ENCODE measurements around the gene IFI27L1.
A peak's percentile ranks its signal among the peaks of the same experiment; 100 is the strongest.

The IFI27L1 gene

DNA sequence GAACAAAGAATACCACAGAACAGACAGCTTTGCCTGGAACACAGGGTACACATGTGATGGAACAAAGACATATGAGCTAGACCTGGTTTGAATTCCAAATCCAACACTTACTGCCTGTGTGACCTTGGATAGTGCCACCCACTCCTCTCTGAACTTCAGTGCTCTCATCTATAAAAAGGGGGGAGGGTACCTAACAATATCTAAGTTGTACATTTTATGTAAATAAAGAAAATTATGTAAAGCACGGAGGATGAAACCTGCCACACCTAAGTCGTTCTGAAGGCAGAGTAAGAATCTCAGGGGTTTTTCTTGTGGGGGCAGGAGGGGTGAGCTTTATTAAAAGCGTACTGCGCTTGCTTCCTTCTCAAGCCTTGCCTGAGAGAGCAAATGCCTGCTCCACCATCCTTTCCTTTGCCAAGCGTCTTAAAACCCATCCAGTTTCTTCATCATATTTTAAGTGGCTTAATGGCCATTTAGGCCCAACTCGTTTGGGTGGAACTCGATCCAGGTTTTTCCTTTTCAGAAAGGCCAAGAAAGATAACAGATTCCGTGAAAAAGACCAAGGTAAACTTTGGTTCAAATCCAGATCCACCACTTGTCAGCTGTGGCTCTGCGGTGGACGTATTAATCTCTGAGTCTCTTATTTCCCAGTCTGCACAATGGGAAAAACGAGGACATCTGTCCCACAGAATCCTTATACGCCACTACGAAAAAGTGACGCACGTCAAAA lies 1.1 kb upstream of the IFI27L1 start:
- DNase-seq (ENCODE audit: low spot score), result no peak

DNA sequence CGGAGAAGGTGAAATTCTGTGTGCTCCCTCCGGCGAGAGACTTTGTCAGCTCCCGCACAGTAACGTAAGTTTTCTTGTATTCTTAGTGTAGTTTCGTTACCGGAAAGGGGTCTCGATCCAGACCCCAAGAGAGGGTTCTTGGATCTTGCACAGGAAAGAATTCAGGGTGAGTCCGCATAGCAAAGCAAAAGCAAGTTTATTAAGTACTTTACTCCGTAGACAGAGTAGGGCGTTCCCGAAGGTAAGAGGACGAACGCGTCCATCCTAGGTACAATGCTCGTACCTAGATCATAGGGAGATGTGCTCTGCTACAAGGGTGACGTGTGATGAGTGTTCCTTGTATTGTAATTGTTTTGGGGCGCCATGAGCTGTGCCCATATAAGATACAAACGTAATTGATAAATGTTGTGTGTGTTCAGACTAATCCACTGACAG lies 293 bp downstream of the IFI27L1 start:
- DNase-seq (ENCODE audit: low spot score), result no peak

DNA sequence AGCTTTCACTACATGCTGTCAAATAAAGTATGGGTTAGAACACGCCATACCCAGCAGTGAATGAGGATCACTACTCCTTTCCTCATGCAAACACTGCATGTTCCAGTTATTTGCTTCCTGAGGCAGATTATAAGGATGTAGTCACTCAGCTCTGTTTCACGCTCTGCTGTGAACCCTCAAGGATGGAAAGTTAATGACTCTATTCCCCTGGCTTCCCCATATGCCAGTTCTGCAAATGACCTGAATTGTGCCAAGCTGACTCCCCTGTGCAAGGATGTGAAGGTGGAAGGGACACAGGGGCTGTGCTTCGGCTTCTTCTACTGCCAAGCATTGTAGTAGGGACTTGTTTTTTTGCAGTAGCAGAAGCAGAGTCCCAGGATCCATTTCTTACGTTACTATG lies 6.8 kb downstream of the IFI27L1 start:
- DNase-seq (ENCODE audit: low spot score), result no peak

DNA sequence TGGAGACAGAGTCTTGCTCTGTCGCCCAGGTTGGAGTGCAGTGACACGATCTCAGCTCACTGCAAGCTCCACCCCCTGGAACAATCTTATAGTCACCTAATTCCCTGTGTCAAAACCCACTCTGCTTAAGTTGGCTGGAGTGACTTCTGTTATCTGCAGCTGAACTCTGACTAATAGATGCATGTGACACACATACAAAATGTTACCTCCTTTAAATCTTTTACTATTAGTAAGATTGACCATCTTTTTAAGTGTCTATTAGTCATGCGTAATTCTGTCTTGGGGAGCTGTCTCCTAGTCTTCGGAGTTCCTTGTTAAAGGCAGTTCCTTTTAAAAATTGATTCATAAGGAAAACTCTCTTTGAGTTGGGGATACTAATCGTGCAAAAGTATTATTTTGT lies 7.4 kb downstream of the IFI27L1 start:
- no peak for DNase-seq (ENCODE audit: low spot score)

DNA sequence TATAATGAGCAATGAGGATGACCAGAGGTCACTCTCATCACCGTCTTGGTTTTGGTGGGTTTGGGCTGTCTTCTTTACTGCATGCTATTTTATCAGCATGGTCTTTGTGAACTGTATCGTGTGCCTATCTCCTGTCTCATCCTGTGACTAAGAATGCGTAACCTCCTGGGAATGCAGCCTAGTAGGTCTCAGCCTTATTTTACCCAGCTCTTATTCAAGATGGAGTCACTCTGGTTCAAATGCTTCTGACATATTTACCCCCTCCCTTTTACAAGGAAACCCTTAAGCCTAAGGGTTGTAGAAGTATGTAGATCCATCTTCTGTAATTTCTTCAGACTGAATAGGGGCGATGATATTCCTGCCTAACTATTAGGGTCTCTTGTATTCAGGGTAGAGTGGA lies 8.4 kb downstream of the IFI27L1 start:
- no peak for DNase-seq (ENCODE audit: low spot score)

DNA sequence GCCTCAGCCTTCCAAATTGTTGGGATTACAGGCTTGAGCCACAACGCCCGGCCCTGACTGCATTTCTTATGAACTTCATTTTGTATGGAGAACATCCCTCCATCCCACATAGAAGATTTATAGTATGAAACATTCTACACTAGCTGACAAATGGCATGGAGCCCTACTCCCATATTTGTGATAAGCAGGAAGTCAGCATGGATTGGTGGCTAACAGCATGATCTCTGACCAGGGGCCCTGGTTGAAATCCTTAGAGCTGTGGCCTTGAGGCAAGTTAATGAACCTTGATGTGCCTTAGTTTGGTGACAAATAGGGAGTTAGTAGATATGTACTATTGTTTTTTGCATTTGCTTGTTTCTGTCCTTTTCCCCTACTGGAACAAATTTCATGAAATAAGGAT lies 12.3 kb downstream of the IFI27L1 start:
- DNase-seq (ENCODE audit: low spot score), result no peak

DNA sequence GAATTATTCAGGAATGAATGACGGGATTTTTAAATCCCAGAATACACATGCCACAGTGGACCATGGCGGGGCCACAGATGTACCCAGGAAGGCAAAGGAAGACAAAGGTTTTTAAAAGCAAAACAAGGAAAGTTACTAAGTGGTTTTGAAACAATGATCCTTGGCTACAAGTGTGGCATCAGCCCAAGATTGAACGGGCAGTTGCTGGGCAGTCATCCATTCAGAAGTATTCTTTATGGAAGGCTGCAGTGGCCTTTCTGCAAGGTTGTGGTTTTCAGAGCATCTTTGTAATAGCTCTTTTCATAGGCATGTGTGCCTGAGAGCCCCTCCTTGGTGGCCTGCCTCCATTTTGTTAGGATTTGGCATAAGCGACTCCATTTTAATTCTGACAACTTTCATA lies 16.0 kb downstream of the IFI27L1 start:
- DNase-seq (ENCODE audit: low spot score), result no peak

DNA sequence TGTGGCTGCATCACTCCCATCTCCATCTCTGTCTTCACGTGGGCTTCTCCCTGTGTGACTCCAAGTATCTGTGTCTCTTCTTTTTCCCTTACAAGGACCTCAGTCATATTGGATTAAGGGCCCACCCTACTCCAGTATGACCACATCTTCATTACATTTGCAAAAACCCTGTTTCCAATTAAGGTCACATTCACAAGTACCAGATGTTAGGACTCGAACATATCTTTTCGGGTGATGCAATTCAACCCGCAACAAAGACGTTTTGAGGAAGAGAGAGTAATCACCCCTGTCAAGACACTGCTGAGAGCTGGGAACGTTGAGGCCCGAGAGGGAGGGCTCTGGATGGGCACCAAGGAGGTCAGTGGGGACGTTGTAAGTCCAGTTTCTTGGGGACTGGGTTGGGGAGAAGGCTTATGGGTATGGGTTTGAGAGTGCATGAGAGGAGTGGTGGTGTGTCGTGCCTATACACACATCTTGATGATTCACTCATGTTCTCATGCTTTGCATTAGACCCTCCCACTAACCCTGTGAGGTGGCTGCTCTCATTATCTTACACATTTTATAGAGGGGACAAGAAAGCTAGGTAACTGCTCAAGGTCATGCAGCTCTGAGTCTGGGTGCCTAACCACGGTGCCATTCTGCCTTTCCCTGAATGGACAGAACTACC lies 17.3 kb downstream of the IFI27L1 start:
- DNase-seq (ENCODE audit: low spot score), result no peak

DNA sequence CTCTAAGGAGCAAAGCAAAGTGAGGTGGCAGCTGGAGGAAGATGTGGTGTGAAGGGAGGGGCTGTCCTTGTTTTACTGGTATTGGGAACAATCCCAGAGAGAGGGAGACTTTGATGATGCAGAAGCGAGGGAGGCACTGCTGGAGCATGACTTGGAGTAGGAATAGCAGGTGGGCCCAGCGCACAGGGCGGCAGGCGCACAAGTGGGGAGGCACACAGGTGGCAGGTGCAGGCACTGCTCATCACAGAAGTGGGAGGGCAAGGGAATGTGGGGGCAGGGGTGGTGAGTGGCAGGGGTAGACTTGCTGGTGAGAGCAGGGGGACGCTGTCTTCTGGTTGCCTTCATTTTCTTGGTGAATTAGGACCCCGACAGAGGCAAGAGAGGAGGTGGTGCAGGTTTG lies 17.9 kb downstream of the IFI27L1 start:
- DNase-seq (ENCODE audit: low spot score), result no peak

DNA sequence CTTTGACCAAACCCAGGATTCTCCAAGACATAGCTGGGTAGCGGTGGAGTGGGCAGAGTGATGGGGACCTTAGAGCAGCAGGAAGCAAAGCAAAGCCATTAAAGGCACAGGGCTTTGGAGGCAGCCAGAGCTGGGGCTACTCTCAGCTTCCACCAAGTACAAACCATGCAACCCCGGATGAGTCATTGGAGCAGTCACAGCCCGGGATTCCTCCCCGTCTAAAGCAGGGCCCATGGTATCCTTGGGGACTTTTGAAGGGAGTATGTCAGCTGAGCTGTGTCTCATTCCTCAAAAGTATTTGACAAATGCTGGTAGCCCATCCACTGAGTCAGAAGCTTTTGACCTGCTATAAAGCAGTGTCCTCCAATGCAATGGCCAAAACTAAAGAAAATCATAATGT lies 19.7 kb downstream of the IFI27L1 start:
- no peak for DNase-seq (ENCODE audit: low spot score)

DNA sequence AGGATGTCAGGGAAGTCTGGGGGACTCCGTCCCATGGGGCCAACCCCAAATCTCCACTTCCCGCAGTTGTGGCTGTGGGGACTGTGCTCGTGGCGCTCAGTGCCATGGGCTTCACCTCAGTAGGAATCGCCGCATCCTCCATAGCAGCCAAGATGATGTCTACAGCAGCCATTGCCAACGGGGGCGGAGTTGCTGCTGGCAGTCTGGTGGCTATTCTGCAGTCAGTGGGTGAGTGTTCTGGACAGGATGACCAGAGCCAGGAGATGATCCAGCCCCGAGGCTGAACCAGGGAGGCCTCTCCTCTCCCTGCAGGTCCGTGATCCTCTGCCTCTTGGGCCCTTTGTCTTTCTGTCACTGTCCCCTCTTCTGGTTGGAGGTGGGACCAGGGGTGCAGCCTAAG lies 20.6 kb downstream of the IFI27L1 start:
- peak; percentile 59 for DNase-seq (ENCODE audit: low spot score)

DNA sequence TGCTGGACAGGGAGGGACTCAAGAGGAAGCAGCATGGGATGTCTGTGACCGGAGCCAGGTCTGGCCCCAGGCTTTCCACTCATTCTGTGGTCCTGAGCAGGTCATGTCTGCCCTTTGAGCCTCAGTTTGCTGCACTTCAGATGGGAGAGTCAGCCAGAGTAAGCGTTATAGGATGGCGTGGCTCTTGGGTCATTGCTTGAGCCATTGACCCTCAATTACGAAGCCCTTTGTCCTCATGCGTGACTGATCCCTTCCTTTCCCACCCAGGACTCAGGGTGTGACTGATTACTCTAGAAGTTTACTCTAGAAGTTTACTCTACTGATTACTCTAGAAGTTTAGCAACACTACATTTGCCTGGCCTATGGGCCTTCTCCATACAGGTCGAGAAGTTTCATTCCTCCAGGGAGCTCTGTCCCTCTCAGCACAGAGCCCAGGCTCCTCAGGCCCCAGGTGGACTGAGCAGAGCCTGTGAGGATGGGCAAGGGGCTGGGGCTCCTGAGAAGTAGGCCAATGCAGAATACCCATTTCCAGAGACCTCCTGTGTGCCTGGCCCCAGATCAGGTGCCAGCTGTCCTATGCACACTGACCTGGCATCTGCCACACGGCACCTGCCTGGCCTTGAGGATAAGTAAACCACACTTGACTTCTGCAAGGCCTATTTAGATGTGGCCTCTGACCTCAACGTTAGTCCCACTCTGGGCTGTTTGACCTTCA lies 21.8 kb downstream of the IFI27L1 start:
- peak; percentile 42 for DNase-seq (ENCODE audit: low spot score)

DNA sequence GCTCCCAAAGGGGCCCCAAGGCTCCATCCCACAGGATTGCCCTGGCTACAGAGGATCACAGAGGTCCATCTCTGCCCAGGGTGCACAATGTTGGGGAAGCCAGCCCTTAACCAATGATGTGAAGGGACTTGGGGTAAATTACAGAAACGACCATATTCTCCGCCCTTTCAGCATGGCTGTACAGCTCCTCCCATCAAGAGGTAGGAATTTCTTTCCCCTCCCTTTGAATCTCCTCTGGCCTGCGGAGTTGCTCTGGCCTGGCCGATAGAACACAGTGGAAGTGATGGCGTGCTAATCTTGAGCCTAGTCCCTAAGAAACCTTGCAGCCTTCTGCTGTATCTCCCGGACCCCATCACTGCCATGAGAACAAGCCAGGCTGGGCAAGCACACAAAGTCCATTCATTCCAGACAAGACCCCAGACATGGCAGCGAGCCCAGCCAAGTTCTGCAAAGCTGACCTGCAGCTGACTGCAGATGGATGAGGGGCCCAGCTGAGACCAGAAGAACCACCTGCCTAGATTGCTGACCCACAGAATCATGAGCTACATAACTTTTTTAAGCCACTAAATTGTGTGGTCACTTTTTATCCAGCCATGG lies 22.5 kb downstream of the IFI27L1 start:
- DNase-seq (ENCODE audit: low spot score), result peak; percentile 52

DNA sequence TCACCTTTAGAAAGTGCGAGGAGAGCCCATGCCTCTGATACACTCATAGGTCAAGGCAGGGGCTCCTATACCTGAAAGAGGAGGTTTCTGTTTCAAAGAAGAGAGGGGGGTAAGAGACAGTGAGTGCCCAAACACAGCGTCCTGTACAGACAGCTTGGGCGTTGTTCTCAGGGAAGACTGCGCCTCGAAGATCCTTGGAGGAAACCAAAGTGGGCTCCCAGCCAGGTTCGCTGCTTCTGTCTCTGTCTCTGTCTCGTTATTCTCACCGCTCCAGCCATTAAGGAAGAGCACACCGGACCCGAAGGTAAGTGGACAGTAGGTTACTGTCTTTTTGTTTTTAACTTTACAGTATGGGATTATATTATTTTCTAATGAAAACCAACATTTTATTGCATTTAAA lies 23.6 kb downstream of the IFI27L1 start:
- peak; percentile 17 for DNase-seq (ENCODE audit: low spot score)

DNA sequence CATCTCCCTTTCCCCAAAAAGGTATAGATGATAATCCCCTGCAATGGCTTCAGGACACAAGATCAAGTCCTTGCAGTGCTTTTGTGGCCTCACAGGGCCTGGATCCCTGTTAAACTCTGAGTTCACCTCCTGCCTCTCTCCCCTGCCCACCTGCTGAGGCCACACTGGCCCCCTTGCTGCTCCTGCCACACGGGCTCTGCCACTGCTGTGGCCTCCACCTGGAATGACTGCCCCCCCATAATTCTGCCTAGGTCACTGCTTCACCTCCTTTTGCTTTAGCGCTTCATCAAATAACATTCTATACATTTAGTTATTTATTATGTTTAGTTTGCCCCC lies 28.8 kb downstream of the IFI27L1 start:
- peak; percentile 14 for DNase-seq (ENCODE audit: low spot score)

DNA sequence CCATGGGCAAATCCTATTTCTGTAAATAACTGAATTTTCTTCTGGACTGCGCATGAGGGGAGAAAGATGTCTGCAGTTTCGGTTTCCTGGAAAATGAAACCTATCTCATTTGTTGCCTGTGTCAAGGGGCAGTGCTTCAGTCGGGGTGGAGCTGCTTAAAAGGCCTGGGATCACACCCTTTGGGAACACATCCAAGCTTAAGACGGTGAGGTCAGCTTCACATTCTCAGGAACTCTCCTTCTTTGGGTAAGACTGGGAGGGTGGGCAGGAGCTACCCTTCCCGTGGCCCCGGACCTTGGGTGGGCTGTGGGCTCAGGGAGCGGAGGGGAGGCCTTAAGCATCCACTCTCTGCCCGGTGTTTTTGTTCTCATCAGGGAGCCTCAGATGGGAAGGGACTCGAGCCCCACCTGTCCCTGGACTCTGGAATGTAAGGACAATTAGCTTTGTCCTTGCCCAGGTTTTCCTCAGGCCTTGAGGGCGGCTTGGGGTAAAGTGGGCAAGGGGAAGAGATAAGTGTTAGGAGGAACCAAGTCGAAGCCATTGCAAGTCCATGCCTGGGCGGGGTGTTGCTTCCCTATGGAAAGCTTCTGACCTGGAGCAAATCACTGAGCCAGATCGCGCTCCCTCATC lies 29.6 kb downstream of the IFI27L1 start, which contains the start of gene IFI27:
Gene IFI27 (plus strand): TSS at position 185 of the 630 bp plus-strand sequence.
- DNase-seq (ENCODE audit: low spot score), result peak; percentile 46

DNA sequence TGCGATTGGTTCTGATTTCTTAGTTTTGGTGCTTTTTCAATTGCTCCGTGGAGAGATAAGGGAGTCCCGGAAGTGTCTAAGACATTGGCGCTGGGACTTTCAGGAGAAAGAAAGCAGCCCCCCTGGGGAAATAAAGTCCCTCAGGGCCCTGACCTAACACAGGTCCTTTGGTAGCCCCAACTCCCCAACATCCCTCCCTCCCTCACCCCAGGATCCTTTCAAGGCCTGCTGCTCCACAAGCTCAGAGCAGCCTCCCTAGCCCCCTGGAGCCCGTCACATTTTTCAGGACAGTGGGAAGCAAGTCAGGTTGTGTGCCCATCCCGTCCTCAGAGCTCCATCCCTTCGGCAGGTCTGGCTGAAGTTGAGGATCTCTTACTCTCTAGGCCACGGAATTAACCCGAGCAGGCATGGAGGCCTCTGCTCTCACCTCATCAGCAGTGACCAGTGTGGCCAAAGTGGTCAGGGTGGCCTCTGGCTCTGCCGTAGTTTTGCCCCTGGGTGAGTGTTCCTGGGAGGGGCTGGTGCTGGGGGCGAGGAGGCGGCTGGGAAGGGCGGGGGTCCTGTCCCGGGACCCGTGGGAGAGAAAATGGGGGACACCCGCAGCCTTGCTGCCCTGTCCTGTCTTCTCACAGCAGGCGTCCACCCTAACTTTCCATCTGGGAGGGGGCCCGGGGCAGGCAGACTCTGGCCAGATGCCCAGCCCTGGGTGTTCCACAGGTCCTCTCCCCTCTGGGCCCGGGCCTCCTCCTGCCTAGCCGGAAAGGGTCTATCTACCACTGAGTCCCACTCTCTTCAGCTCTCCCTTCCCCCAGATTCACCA lies 30.4 kb downstream of the IFI27L1 start:
- peak; percentile 57 for DNase-seq (ENCODE audit: low spot score)

DNA sequence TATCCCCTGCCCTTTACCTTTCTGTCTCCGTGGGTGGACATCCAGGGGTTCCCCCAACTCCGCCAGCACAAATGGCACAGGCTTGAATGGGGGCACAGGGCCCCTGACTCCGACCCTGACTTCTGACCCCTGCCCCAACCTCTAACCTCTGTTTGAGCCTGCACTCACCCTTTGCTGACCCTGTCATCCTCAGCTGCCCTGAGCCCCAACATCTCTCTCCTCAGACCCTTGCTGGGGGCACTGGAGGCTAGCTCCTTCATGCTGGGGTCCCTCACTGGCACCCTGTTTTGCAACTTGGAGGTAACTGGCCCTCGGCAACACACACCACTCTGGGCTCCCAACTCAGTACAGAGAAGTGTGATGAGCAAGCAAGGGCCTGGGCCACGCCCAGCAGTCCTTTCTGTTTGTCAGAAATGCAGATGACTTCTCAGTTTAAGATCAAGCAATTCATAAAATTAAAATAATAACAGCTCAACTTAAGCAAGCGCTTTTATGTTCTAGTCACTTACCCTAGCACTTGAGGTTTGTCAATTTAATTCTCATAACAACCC lies 31.5 kb downstream of the IFI27L1 start:
- peak; percentile 26 for DNase-seq (ENCODE audit: low spot score)

DNA sequence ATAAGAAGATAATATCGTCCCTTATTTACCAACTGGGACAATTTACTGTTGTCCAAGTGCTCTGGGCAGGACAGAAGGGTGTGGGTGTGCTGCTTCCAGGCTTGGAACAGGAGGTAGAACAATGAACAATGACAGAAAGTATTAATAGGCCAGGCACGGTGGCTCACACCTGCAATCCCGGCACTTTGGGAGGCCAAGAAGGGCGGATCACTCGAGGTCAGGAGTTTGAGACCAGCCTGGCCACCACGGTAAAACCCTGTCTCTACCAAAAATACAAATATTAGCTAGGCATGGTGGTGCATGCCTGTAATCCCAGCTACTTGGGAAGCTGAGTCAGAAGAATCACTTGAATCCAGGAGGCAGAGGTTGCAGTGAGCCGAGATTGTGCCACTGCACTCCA lies 32.0 kb downstream of the IFI27L1 start:
- DNase-seq (ENCODE audit: low spot score), result peak; percentile 23

DNA sequence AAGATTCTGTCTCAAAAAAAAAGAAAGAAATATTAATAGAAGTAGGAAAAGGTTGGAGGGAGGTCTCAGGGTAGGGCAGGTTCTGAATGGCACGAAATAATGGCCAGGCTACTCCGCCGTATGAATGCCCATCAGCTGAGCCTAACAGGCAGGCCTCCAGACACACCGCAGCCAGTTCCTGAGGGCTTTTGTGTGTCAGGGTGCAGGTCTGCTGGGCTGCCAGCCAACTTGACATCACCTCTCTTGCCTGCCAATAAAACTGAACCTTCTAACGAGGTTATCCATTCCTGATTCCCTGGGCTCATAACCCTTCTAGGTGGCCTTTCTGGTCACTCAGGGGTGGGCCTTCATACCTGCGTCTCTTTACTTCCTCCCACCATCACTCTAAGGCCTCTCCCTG lies 32.4 kb downstream of the IFI27L1 start:
- peak; percentile 26 for DNase-seq (ENCODE audit: low spot score)
